HepG2 (cell line): ENCODE measurements around the gene SMARCB1. TPM values are rescaled to one million over a fixed set of nuclear protein-coding genes. Genes with fewer than 3 reads are reported as not detected.

ENCODE experiments used
- ATAC-seq: fragments of 200-7000 bp; cut with Tn5 transposase; 3 replicates; pipeline ENCODE4 v1.9.1; 2020; ENCODE audit warnings: mild to moderate bottlenecking, moderate library complexity
- BruUV-seq: library from RNA; stranded (reverse); fragments of 400-500 nt; replicated peaks from 2 replicates; lab custom pipeline; 2021; lab: Mats Ljungman, UMichigan
- CTCF ChIA-PET: fragments of 300-600 bp; formaldehyde crosslinking; extraction: SDS; loops from one replicate; lab custom pipeline; 2021; ENCODE audit warnings: low total read pairs, inconsistent platforms, low intra/inter-chr PET ratio; lab: Yijun Ruan, JAX
- POLR2A ChIA-PET: fragments of 350-600 bp; sonication (Branson Sonifier 250); formaldehyde crosslinking; loops from one replicate; lab custom pipeline; 2020; ENCODE audit warnings: antibody characterized with exemption, inconsistent platforms; lab: Yijun Ruan, JAX
- DNase-seq: peaks from one replicate; pipeline ENCODE4 v3.0.0-alpha.2; 2015; ENCODE audit warnings: low spot score
- FAIRE-seq: peaks from 3 replicates; lab custom pipeline; 2011; peaks lifted over from hg19 to GRCh38; lab: Jason Lieb, UNC
- H2AFZ ChIP-seq: one replicate; pipeline ENCODE4 v1.6.1; 2011; ENCODE audit warnings: low read length, inconsistent platforms
- H3K27ac ChIP-seq: fragments of 300-600 bp; 3 replicates; pipeline ENCODE4 v1.8.0; 2011; ENCODE audit warnings: mixed run types, mild to moderate bottlenecking, mixed read lengths, low read length, inconsistent platforms; ENCODE audit not compliant: insufficient read depth; ENCODE audit errors: extremely low read length
- H3K27me3 ChIP-seq, 2 experiments: fragments of 200-600 bp in 1 of 2; 2 replicates in 1 of 2; 3 replicates in 1 of 2; pipeline versions ENCODE4 v1.6.0 to v1.8.0; 2011; ENCODE audit warnings: low read length in 2 of 2, mild to moderate bottlenecking in 2 of 2, moderate library complexity in 2 of 2, inconsistent platforms in 1 of 2; ENCODE audit not compliant: insufficient read depth in 2 of 2, control insufficient read depth in 1 of 2
- H3K36me3 ChIP-seq, 2 experiments: fragments of 200-600 bp in 1 of 2; replicated peaks in 1 of 2; 2 replicates in 1 of 2; 3 replicates in 1 of 2; pipeline versions ENCODE4 v1.5.1 to v1.8.0; 2011; ENCODE audit warnings: low read length in 2 of 2, inconsistent platforms in 1 of 2; ENCODE audit not compliant: insufficient read depth in 2 of 2, control insufficient read depth in 1 of 2
- H3K4me1 ChIP-seq: 2 replicates; pipeline ENCODE4 v1.5.1; 2012; ENCODE audit warnings: low read length, inconsistent platforms; ENCODE audit not compliant: insufficient read depth
- H3K4me2 ChIP-seq: 2 replicates; pipeline ENCODE4 v1.6.0; 2011; ENCODE audit warnings: low read depth, low read length, inconsistent platforms
- H3K4me3 ChIP-seq, 3 experiments: fragments of 200-600 bp in 1 of 3; sonication (generic), shearing (Covaris generic) in 1 of 3; replicated peaks in 1 of 3; 2 replicates each; pipeline ENCODE4 v1.5.1; 2011 to 2016; ENCODE audit warnings: low read length in 3 of 3, inconsistent platforms in 2 of 3, low read depth in 2 of 3, mild to moderate bottlenecking in 2 of 3, control low read depth in 1 of 3, mixed read lengths in 1 of 3; ENCODE audit not compliant: insufficient read depth in 1 of 3
- H3K79me2 ChIP-seq: one replicate; pipeline ENCODE4 v1.6.1; 2011; ENCODE audit warnings: low read length, inconsistent platforms; ENCODE audit not compliant: insufficient read depth
- H3K9ac ChIP-seq: 2 replicates; pipeline ENCODE4 v1.6.0; 2011; ENCODE audit warnings: mild to moderate bottlenecking, low read depth, low read length, inconsistent platforms; ENCODE audit not compliant: insufficient read depth
- H3K9me3 ChIP-seq: 2 replicates; pipeline ENCODE4 v1.5.1; 2012; ENCODE audit warnings: mild to moderate bottlenecking, low read length
- H4K20me1 ChIP-seq: 2 replicates; pipeline ENCODE4 v1.6.0; 2011; ENCODE audit warnings: inconsistent platforms, mild to moderate bottlenecking, low read length, moderate library complexity; ENCODE audit not compliant: insufficient read depth
- ATF7-NPFF ChIP-seq: sonication (generic); formaldehyde crosslinking; IDR thresholded peaks from 2 replicates; pipeline ENCODE4 v1.8.1; 2023; ENCODE audit warnings: mild to moderate bottlenecking, low read depth, missing genetic modification reagents, moderate library complexity
- BRF2 ChIP-seq: sonication (generic); formaldehyde crosslinking; IDR thresholded peaks from 2 replicates; pipeline ENCODE4 v1.8.1; 2022; ENCODE audit warnings: mild to moderate bottlenecking, missing genetic modification reagents
- KAT2B ChIP-seq: fragments of 150-350 bp; IDR thresholded peaks from 2 replicates; pipeline ENCODE4 v1.6.1; 2014; ENCODE audit warnings: low read depth, low read length, borderline replicate concordance
- KDM3A ChIP-seq: IDR thresholded peaks from 2 replicates; pipeline ENCODE4 v1.6.1; 2018; ENCODE audit warnings: low read depth, missing compliant biosample characterization
- MTA3 ChIP-seq: sonication (generic); formaldehyde crosslinking; IDR thresholded peaks from 2 replicates; pipeline ENCODE4 v1.4.0; 2020; ENCODE audit warnings: missing genetic modification reagents
- NR2F1 ChIP-seq, 2 experiments: fragments of 450-650 bp in 1 of 2; formaldehyde crosslinking in 1 of 2; IDR thresholded peaks; 2 replicates each; pipeline versions ENCODE4 v1.5.0 to v1.6.1; 2016 to 2020; ENCODE audit warnings: mild to moderate bottlenecking in 1 of 2, missing compliant biosample characterization in 1 of 2, missing genetic modification reagents in 1 of 2, moderate library complexity in 1 of 2
- PAF1 ChIP-seq: IDR thresholded peaks from 2 replicates; pipeline ENCODE4 v1.6.1; 2016; ENCODE audit warnings: missing genetic modification reagents, missing compliant biosample characterization
- THAP7 ChIP-seq: sonication (generic); formaldehyde crosslinking; IDR thresholded peaks from 2 replicates; pipeline ENCODE4 v1.8.1; 2023; ENCODE audit warnings: mild to moderate bottlenecking, missing genetic modification reagents
- THAP9 ChIP-seq: sonication (generic); formaldehyde crosslinking; IDR thresholded peaks from 2 replicates; pipeline ENCODE4; 2020; ENCODE audit warnings: missing genetic modification reagents, mild to moderate bottlenecking, borderline replicate concordance
- TOE1 ChIP-seq: sonication (generic); formaldehyde crosslinking; IDR thresholded peaks from 2 replicates; pipeline ENCODE4 v1.4.0; 2020; ENCODE audit warnings: mild to moderate bottlenecking, missing genetic modification reagents
- U2AF1 ChIP-seq: fragments of 200-400 bp; formaldehyde crosslinking; optimal IDR thresholded peaks from 2 replicates; pipeline ENCODE3; 2017; ENCODE audit warnings: mild to moderate bottlenecking, low read depth, low read length
- ZBTB49 ChIP-seq: sonication (generic); formaldehyde crosslinking; IDR thresholded peaks from 2 replicates; pipeline ENCODE4 v1.4.0; 2020; ENCODE audit warnings: missing genetic modification reagents, borderline replicate concordance
- ZNF512 ChIP-seq: sonication (generic); formaldehyde crosslinking; IDR thresholded peaks from 2 replicates; pipeline ENCODE4 v1.4.0; 2020; ENCODE audit warnings: mild to moderate bottlenecking, missing genetic modification reagents
- ZNF777 ChIP-seq: sonication (generic); formaldehyde crosslinking; IDR thresholded peaks from 2 replicates; pipeline ENCODE4 v1.4.0; 2020; ENCODE audit warnings: missing genetic modification reagents
- WGBS: methylation state at CpG from one replicate; pipeline ENCODE4 v1.1.6; 2017; ENCODE audit warnings: low lambda C conversion rate; 5-methylcytosine and 5-hydroxymethylcytosine counted together
- in situ Hi-C: cut with HindIII; loops from 2 replicates; pipeline ENCODE4 v1.10.0; 2017; ENCODE audit warnings: low pct_unique_long_range_greater_than_20kb; ENCODE audit not compliant: extremely low pct_ligation_motif_present
- intact Hi-C: fragments of 100-400 bp; cut with micrococcal nuclease; formaldehyde crosslinking; loops from one replicate; pipeline ENCODE4 v1.10.0; 2022; ENCODE audit not compliant: unreplicated experiment
- polyA plus RNA-seq, 8 experiments: library from polyadenylated mRNA; depleted of rRNA in 3 of 8; stranded (reverse) in 7 of 8; unstranded in 1 of 8; fragments of >200 nt; fragmentation: Illumina TruSeq in 4 of 8; extraction: Trizol in 4 of 8; gene quantifications; 2 replicates each; pipeline versions ENCODE4 v1.2.1 to v1.2.3, GENCODE V29; 2011 to 2016; ENCODE audit warnings: low read depth in 4 of 8, missing spikeins in 1 of 8, mixed read lengths in 1 of 8; ENCODE audit not compliant: insufficient read depth in 1 of 8
- total RNA-seq, 5 experiments: library from RNA; depleted of rRNA; stranded (reverse); fragments of >200 nt; fragmentation: Illumina TruSeq; extraction: Trizol; gene quantifications; 2 replicates each; pipeline ENCODE4 v1.2.3, GENCODE V29; 2016; ENCODE audit warnings: low read depth in 1 of 5

Gene SMARCB1
- total and polyA plus RNA-seq, 2 of the 13 experiments (the other 11 are each of a cell fraction or from before 2014, with no cell fraction given) = 74.0 to 166 TPM

GRCh38 chr22:23769321-23769965 lies 17.3 kb upstream of the SMARCB1 start (continued):
- TF ChIP-seq ZNF512 (CRISPR knock-in tag) (no peak), PAF1 (CRISPR knock-in tag) (no peak), TOE1 (CRISPR knock-in tag) (no peak), KDM3A (CRISPR knock-in tag) (no peak), KAT2B (no peak), THAP9 (no peak), U2AF1 (no peak)

- H3K9me3 ChIP-seq = no peaks in the 10 kb centered on the region
- H3K27ac ChIP-seq = no peak overlapping the region
- ChIA-PET POLR2A (interaction anchor here (0.5 to 6.6 kb wide), 7 partner anchors 9 to 117 kb away, joined by 3 to 201 read pairs (median 4); partner anchors contain the start of genes SLC2A11 and SMARCB1), CTCF (no interaction called here)
- H2AFZ ChIP-seq = no peak overlapping the region
- H3K79me2 ChIP-seq = peaks cover 2% of the 10 kb centered on the region
- H3K9ac ChIP-seq = peak overlapping the region; percentile 42
- H3K4me1 ChIP-seq = peaks cover 73% of the 10 kb centered on the region
- intact Hi-C loops = no loop called here
- in situ Hi-C loops = no loop called here
- 8% methylated on average over 1 of the region's 6 CpGs for WGBS
- peak overlapping the region; percentile 43 to 90 (median 71); a peak in 4 of 6 replicates for H3K4me3 ChIP-seq
- no peaks in the 10 kb centered on the region for H3K36me3 ChIP-seq
- no TSS peak for BruUV-seq
- ATAC-seq = no peak
- H3K4me2 ChIP-seq = peak overlapping the region; percentile 90
- H4K20me1 ChIP-seq = no peaks in the 10 kb centered on the region
- no peak for DNase-seq
- no peak for FAIRE-seq
- no peaks in the 10 kb centered on the region; a peak in 1 of 5 replicates for H3K27me3 ChIP-seq
- TF ChIP-seq ZNF777 (CRISPR knock-in tag) (0 out of 2 replicates have a peak, but pooled peaks have one; percentile 36), ATF7-NPFF (0 out of 2 replicates have a peak, but pooled peaks have one; percentile 3), MTA3 (CRISPR knock-in tag) (no peak), THAP7 (0 out of 2 replicates have a peak, but pooled peaks have one; percentile 3), BRF2 (CRISPR knock-in tag) (no peak), NR2F1 (CRISPR knock-in tag; IDR thresholded peaks at IDR 0.05) (peak in 1 of 2 experiments; percentile 41; a peak in 1 of 4 replicates), ZBTB49 (CRISPR knock-in tag) (no peak)
These were observed 14.5 kb upstream of the SMARCB1 start for GRCh38 chr22:23772315-23772648.
